Middle frontal gyrus (tissue), 1 donor: ENCODE measurements around the gene CHTOP.

Experiments
- DNase-seq: peaks from one replicate; pipeline ENCODE4 v3.0.0-alpha.2; 2015; ENCODE audit warnings: low spot score; ENCODE audit errors: extremely low spot score

Gene CHTOP

DNA sequence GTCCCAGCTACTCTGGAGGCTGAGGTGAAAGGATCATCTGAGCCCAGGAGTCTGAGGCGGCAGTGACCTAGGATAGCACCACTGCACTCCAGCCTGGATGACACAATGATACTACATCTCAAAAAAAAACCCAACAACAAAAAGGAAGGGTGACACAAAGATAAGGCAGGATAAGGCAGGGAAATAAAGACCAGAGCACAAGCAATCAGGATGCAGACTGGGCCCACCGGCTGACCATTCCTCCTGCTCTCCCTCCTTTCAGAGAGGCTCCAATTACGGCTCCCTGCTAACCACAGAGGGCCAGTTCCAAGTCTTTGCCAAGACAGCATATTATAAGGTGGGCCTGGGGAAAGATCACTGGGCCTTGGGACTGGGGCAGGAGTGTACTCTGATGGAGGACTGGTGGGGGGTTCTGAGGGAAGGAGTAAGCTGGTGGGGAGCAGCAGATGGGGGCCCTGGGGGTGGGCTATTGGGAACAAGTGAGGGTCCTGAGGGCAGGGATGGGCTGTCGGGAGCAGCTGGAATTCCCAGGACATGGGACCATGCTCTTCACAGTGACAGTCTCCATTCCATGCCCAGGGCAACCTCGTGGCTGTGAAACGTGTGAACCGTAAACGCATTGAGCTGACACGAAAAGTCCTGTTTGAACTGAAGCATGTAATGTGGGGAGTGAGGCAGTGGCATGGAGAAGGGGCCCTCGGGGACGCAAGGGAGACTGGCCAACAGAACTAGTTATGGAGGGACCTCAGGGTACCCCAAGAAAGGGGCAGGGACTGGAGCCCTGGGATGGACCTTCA lies 51.9 kb downstream of the CHTOP start:
- DNase-seq: no peak

DNA sequence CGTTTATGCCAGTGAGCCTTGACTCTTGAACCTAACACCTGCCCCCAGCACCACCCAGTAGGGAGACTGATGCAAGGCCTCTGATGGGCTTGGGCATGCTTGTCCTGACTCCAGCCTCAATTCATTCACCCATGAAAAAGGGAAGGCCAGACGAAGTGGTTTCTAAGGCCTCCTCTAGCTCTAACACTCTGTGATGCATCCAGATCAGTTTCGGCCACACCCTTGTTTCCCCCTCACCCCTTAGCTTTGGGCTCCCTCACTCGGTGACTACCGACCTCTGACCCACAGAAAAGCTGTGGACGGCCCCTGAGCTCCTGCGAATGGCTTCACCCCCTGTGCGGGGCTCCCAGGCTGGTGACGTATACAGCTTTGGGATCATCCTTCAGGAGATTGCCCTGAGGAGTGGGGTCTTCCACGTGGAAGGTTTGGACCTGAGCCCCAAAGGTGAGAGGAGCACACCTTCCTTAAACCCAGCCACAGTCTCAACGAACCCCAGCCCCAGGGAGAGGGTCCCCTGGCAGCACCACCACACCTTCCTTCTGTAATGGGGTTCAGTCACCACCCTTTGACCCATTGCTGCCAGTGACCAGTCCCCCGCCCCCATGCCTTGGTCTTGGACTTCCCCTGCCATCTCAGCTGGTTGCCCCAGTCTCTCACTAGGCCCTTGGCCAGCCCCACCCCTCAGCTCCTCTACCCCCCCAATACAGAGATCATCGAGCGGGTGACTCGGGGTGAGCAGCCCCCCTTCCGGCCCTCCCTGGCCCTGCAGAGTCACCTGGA lies 53.7 kb downstream of the CHTOP start:
- DNase-seq: no peak

DNA sequence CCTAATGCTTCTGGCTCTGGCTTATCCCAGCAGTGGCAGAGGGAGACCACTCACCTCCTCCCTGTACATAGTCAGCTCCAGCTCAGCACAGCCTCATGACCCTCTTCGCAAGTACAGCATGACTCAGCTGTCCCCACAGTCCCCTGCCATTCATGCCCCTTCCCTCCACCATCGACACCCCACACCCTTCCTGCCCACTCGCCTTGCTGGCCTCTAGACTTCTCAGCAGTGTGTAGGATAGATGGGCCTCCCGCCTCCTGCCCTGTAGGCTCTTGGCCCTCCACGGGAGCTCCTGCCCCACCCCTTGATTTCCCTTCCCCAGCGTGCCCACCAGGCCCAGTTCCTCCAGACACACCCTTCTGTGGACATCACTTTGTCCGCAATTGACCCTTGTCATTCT lies 54.4 kb downstream of the CHTOP start:
- no peak for DNase-seq

DNA sequence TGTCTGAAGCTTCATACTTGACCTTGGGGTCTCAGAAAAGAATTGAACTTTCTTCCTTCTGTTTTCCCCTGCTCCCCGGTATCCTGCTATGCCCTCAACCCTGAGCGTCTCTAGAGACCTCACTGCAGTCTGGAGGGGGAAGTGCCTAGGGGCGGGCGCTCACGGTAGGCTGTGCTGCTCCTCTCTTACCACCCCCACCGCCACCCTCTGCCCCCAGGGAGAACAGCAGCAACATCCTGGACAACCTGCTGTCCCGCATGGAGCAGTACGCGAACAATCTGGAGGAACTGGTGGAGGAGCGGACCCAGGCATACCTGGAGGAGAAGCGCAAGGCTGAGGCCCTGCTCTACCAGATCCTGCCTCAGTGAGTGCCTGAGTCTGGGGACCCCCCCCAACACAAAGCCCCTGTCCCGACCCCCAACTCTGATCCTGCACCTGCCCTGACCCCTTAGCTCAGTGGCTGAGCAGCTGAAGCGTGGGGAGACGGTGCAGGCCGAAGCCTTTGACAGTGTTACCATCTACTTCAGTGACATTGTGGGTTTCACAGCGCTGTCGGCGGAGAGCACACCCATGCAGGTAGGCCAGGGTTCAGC lies 55.0 kb downstream of the CHTOP start:
- DNase-seq: no peak

DNA sequence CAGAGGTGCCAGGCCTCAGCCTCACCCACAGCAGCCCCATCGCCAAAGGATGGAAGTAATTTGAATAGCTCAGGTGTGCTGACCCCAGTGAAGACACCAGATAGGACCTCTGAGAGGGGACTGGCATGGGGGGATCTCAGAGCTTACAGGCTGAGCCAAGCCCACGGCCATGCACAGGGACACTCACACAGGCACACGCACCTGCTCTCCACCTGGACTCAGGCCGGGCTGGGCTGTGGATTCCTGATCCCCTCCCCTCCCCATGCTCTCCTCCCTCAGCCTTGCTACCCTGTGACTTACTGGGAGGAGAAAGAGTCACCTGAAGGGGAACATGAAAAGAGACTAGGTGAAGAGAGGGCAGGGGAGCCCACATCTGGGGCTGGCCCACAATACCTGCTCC lies 59.6 kb downstream of the CHTOP start:
- DNase-seq: no peak
